ENCODE measurements around the gene GGTA1. TPM values are rescaled to one million over a fixed set of nuclear protein-coding genes. Genes with fewer than 3 reads are reported as not detected.

GGTA1 gene
- total RNA-seq, 1 donor from 2014 or later: not detected

DNA sequence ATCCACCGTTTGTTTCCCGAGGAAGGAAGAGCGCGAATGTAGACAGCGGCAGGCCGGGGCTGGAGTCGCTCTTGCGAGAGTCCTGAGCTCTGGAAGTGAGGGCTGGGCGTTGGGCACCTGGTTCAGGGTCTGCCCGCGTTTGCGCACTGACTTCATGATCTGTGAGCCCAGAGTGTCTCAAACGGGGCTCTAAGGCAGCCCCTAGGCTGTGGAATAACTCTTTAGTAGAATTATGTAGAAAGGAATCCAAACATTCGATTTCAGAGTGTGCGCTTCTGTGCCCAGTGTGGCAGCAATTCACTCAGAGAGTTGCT, 478 bp upstream of the GGTA1 start:
- no peak for DNase-seq
- Mint-ChIP-seq H3K9me3 (ENCODE audit: unreplicated experiment) (peaks cover 7% of the 10 kb centered on the region), H3K36me3 (ENCODE audit: unreplicated experiment) (peaks cover 9% of the 10 kb centered on the region), H3K27ac (ENCODE audit: unreplicated experiment) (no peak overlapping the region), H3K27me3 (ENCODE audit: unreplicated experiment) (peaks cover 20% of the 10 kb centered on the region), H3K4me1 (ENCODE audit: low read depth, unreplicated experiment) (peaks cover 6% of the 10 kb centered on the region), H3K4me3 (ENCODE audit: unreplicated experiment) (peak overlapping the region; percentile 89)
- TF ChIP-seq, protein P1, sequence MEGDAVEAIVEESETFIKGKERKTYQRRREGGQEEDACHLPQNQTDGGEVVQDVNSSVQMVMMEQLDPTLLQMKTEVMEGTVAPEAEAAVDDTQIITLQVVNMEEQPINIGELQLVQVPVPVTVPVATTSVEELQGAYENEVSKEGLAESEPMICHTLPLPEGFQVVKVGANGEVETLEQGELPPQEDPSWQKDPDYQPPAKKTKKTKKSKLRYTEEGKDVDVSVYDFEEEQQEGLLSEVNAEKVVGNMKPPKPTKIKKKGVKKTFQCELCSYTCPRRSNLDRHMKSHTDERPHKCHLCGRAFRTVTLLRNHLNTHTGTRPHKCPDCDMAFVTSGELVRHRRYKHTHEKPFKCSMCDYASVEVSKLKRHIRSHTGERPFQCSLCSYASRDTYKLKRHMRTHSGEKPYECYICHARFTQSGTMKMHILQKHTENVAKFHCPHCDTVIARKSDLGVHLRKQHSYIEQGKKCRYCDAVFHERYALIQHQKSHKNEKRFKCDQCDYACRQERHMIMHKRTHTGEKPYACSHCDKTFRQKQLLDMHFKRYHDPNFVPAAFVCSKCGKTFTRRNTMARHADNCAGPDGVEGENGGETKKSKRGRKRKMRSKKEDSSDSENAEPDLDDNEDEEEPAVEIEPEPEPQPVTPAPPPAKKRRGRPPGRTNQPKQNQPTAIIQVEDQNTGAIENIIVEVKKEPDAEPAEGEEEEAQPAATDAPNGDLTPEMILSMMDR (IDR thresholded peaks at IDR 0.05; ENCODE audit: partially characterized antibody, unreplicated experiment): no peak

DNA sequence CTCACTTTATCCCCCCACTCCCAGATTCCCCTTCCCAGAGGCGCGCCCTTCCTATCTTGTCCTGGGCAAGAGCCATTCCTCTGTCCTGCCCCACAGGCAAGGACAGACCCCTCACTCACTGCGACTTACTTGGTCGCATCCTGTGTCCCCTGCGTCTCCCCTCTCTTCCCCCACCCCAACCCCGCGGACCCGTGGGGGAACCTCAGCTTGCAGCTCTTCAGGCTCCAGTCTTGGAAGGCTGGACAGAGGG, 542 bp downstream of the GGTA1 start:
- Mint-ChIP-seq H3K4me3 (ENCODE audit: unreplicated experiment) (peak overlapping the region; percentile 76), H3K27me3 (ENCODE audit: unreplicated experiment) (peaks cover 20% of the 10 kb centered on the region), H3K9me3 (ENCODE audit: unreplicated experiment) (peaks cover 7% of the 10 kb centered on the region), H3K36me3 (ENCODE audit: unreplicated experiment) (peaks cover 9% of the 10 kb centered on the region), H3K27ac (ENCODE audit: unreplicated experiment) (no peak overlapping the region), H3K4me1 (ENCODE audit: low read depth, unreplicated experiment) (peaks cover 6% of the 10 kb centered on the region)
- no peak for DNase-seq
- TF ChIP-seq, protein P1 (IDR thresholded peaks at IDR 0.05; ENCODE audit: partially characterized antibody, unreplicated experiment): no peak

DNA sequence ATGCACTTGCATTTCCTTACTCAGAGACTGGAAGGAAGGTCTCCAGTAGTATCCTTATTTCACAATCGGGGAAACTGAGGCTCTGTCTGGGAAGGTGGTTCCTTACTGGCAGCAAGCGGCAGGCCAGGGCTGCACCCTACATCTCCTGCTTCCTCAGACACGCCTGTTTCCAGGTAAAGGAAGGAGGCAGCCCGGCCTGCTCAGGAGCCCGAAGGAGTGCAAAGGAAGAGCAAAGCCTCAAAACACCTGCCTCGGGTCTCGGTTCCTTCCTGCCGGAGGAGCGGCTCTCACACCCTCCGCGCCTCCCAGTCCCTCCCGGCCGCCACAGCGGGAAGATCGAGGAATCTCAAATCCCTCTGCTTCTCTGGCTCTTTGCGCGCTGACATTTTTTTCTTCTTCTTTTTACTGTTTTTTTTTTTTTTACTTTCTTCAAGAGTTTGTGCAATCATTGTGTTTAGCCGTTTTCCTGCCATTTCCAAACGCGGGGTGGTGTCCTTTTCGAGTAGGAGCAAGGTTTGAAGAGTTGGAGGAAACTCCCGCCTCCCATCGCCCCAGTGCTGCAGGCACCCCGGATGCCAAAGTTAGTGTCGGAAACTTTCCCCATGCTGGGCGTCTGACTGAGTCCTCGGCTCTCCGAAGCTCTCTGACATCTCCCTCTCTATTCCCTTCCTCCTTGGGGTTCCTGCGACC, 1.0 kb downstream of the GGTA1 start:
- Mint-ChIP-seq H3K9me3 (ENCODE audit: unreplicated experiment) (peaks cover 7% of the 10 kb centered on the region), H3K4me3 (ENCODE audit: unreplicated experiment) (peak overlapping the region; percentile 81), H3K36me3 (ENCODE audit: unreplicated experiment) (peaks cover 9% of the 10 kb centered on the region), H3K4me1 (ENCODE audit: low read depth, unreplicated experiment) (peaks cover 6% of the 10 kb centered on the region), H3K27me3 (ENCODE audit: unreplicated experiment) (peaks cover 21% of the 10 kb centered on the region), H3K27ac (ENCODE audit: unreplicated experiment) (peak overlapping the region; percentile 25)
- DNase-seq: no peak
- TF ChIP-seq, protein P1 (IDR thresholded peaks at IDR 0.05; ENCODE audit: partially characterized antibody, unreplicated experiment): peak; percentile 27

DNA sequence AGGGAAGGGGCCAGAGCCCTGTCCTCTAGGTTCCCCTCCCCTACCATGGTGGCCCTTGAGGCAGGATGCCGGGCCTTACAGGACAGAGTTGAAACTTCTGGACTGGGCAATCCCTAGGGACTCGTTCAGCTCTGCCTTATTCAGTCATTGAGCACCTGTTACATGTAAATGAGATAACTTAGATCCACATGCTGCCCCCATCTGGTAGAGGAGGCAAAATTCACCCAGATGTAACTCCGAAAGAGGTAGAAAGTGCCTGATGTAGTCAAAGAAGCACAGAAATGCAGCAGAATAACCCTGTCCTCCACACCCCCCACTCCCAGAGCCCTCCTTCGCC, 1.5 kb downstream of the GGTA1 start:
- Mint-ChIP-seq H3K27ac (ENCODE audit: unreplicated experiment) (no peak overlapping the region), H3K36me3 (ENCODE audit: unreplicated experiment) (peaks cover 9% of the 10 kb centered on the region), H3K27me3 (ENCODE audit: unreplicated experiment) (peaks cover 21% of the 10 kb centered on the region), H3K4me3 (ENCODE audit: unreplicated experiment) (peak overlapping the region; percentile 81), H3K9me3 (ENCODE audit: unreplicated experiment) (peaks cover 7% of the 10 kb centered on the region), H3K4me1 (ENCODE audit: low read depth, unreplicated experiment) (peaks cover 6% of the 10 kb centered on the region)
- DNase-seq: peak; percentile 55
- TF ChIP-seq, protein P1 (IDR thresholded peaks at IDR 0.05; ENCODE audit: partially characterized antibody, unreplicated experiment): peak; percentile 72

DNA sequence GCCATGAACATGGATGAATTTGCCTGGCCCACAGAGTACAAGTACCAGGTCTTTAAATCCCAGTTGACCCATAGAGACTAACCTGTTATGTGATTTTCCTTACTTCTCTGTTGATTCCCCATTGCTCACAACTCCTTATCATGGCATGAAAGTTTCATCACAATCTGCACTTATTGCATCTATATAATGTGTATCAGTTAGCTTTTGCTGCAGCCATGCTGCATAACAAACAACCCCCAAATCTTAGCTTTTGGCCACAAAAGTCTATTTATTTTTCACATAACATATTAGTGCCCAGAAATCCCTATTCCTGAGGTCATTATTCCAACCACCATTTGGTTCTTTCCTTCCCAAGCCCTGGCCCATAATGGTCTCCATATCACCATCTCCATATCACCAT, 3.7 kb downstream of the GGTA1 start:
- Mint-ChIP-seq H3K36me3 (ENCODE audit: unreplicated experiment) (peaks cover 9% of the 10 kb centered on the region), H3K4me3 (ENCODE audit: unreplicated experiment) (no peak overlapping the region), H3K4me1 (ENCODE audit: low read depth, unreplicated experiment) (peaks cover 6% of the 10 kb centered on the region), H3K9me3 (ENCODE audit: unreplicated experiment) (peaks cover 7% of the 10 kb centered on the region), H3K27ac (ENCODE audit: unreplicated experiment) (no peak overlapping the region), H3K27me3 (ENCODE audit: unreplicated experiment) (peaks cover 21% of the 10 kb centered on the region)
- TF ChIP-seq, protein P1 (IDR thresholded peaks at IDR 0.05; ENCODE audit: partially characterized antibody, unreplicated experiment): no peak
- no peak for DNase-seq

All from glutamatergic neuron (in vitro differentiated cells).